Glomerular endothelial cell (primary cell): ENCODE measurements around the gene MACROD2. TPM values are rescaled to one million over a fixed set of nuclear protein-coding genes. Genes with fewer than 3 reads are reported as not detected.

ENCODE experiments used
- DNase-seq: peaks from one replicate; pipeline ENCODE4 v3.0.0-alpha.2; 2011; ENCODE audit warnings: low read depth, low spot score; ENCODE audit errors: extremely low read depth
- total RNA-seq: library from RNA; depleted of rRNA; stranded (reverse); fragments of >200 nt; gene quantifications from 2 replicates; pipeline ENCODE4 v1.2.3, GENCODE V29; 2015

MACROD2 gene
- total RNA-seq, 1 donor from 2014 or later, result 0.76 TPM

DNA sequence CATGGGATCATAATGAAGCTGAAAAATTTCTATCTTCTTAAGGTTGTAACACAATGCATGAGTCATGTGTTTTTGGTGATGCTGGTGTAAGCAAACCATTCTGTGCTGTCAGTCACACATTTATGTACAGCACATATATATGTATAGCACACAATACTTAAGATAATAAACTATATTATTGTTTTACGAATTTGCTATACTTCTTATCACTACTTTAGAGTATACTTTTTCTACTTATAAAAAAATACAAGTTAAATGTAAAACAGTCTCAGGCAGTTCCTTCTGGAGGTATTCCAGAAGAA, 1262.2 kb downstream of the MACROD2 start:
- no peak for DNase-seq

DNA sequence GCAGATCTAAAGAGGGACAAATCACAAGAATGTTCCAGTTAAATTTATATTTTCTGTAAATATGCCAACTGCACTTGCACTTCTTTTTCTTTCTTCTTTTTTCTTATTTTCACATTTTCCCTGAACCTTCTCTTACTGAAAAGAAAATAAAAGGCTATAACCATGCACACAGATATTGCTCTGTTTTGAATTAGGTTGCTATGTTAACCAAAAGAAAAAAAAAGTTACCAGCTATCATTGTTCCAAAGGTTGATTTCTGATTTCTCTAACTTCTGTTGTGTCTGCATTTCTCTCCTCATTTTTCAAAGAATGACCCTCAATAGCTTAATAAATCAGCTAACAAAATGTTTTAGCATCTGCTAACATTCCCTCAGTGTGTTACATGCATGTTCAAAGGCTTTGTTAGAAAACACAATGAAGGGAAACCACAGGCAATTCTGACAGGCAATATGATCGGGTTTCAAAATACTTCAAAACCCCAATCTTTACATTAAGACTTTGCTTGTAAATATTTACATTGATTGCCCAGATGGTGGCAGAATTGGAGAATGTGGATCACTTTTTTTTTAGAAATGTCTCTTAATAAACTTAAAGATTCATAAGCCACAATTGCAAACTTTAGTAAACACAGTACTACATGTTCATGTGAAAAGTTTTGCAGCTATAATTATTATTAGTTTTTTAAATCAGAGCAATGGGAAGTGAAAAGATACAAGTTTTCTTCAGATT, 1270.4 kb downstream of the MACROD2 start:
- DNase-seq, result no peak

GRCh38 chr20:15267935-15268334, 1272.6 kb downstream of the MACROD2 start:
- no peak for DNase-seq

GRCh38 chr20:15278041-15278440, 1282.7 kb downstream of the MACROD2 start:
- DNase-seq, result no peak

DNA sequence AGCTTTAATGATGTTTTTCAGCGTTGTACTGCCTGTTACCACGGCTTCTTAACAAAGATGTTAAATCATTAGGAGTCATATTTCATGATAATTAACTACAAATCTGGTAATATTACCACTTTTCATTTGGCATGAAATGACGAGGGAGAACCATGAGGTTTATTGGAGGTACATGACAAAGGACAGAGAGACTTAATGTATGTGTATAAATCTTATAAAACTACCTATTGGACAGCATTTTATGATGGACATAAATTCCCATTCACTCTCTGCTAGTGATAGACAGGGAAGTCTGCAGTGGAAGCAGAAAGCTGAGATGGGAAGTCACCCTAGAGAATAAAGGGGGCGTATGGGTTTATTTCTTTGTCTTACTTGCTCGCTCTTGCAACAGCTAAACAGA, 1292.0 kb downstream of the MACROD2 start:
- DNase-seq, result no peak

DNA sequence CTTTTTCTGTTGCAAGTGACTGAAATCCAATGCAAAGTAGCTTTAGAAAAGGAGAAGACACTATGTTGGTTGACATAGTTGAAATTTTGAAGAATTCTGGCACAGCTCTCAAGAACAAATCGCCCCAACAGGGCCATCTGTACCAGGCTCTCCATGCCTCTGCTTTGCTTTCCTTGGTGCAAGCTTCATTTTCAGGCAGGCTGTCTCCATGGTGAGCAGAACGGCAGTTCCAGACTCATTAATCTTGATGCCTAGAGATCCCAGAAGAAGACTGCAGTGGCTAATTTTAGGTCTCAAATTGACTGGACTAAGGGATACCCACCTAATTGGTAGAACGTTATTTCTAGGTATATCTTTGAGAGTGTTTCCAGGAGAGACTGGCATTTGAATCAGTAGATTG, 1292.8 kb downstream of the MACROD2 start:
- no peak for DNase-seq

DNA sequence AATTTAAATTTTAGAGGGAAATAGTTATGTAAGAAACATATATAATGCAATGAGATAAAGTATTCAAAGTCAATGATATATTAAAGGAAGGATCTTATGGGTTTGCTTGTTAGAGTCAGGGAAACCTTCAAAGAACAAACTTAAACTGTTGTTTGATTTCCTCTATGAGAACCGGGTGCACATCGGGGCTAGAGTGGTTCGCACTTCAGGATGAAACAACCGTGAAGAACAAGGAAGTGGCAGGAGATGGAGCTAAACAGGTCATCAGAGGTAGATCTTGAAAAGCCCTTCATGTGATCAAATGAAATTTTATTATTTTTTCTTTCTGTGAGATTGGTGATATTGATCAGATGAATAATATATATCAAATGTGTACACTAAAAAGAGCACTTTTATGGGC, 1294.0 kb downstream of the MACROD2 start:
- no peak for DNase-seq

- DNase-seq, result no peak
Measured at GRCh38 chr20:15292405-15292804, 1297.1 kb downstream of the MACROD2 start.

GRCh38 chr20:15296422-15296821, 1301.1 kb downstream of the MACROD2 start:
- DNase-seq, result no peak

- no peak for DNase-seq
Measured at GRCh38 chr20:15297059-15297875, 1302.0 kb downstream of the MACROD2 start.

DNA sequence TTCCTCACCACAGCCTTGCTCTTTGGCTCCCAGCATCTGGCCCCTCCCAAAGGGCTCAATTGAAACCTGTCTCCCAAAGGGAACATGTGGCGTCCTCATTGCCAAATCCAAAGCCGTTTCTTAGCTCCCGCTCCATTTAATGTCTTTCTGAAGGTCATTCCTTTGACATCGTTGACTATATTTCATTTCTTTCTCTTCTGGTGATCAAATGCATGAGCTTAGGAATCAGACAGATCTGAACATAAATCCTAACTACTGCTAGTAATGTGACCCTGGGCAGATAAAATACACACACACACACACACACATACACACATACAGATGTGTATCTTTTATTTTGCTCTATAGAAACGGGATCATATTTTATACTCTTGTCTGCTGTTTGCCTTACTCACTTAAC, 1306.8 kb downstream of the MACROD2 start:
- DNase-seq, result no peak

DNA sequence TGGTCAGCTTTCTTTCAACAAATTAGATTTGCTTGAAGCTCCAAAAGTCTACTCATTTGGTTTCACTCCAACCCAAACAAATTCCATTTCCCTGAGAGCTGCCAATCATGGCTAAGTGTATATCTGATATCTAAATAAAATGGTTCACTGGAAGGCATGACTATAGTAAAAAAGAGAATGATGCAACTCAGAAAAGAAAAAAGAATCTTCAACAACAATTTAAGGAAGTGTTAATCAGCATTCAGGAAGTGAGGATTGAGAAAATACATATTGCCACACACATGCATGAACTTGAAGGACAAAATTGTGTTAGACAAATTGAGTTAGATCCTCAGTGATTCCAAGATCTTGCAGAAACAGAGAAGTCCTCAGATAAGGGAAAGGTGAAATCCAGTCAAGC, 1315.0 kb downstream of the MACROD2 start:
- DNase-seq, result no peak

- DNase-seq, result no peak
Measured at GRCh38 chr20:15316556-15316955, 1321.2 kb downstream of the MACROD2 start.

GRCh38 chr20:15317546-15318232, 1322.4 kb downstream of the MACROD2 start:
- DNase-seq, result no peak

GRCh38 chr20:15318682-15319081, 1323.4 kb downstream of the MACROD2 start:
- DNase-seq, result no peak

DNA sequence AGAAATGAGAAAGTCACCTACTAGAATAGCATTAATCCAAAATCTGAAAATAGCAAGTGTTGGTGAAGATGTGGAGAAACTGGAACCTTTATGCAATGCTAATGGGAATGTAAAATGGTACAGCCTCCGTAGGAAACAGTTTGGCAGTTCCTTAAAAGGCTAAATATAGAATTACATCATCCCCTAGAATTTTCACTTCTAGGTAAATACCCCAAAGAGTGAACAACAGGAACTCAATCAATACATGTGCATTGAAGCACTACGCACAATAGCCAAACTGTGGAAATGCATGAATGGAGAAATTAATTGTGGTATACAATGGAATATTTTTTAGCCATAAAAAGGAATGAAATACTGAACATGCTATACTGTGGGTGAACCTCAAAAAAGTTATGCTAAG, 1324.1 kb downstream of the MACROD2 start:
- DNase-seq, result no peak

DNA sequence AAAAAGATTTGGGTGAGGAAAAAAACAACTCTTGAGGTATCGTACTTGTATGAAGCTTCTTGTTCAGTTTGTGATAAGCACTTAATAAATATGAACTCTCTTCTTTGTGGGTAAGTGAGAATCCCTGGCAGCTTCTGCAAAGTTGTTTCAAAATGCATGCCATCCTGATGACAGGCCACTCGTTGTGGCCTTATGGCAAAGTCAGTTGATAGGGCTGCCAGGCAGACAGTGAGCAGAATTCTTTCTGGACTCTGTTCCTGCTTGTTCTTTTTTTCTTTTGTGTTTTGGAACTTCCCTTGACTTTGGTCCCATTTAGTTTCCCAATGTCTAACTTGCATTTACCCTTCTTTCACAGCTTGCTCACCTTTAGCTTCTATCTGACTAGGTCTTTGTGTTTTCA, 1325.6 kb downstream of the MACROD2 start:
- DNase-seq, result no peak

DNA sequence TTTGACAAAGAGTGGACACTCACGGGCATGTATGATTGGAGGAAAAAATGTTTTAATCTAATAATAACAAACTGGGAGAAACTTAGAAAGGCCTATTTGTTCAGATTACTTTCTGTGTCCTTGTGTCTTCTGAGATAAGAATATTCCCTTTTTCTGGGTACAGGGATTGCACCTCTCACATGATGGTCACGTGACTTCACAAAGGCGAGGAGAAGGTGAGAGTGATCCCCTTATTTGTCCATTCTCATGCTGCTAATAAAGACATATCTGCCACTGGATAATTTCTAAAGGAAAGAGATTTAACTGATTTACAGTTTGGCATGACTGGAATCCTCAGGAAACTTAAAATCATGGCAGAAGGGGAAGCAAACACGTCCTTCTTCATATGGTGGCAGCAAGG, 1331.8 kb downstream of the MACROD2 start:
- DNase-seq, result no peak

GRCh38 chr20:15328084-15328483, 1332.8 kb downstream of the MACROD2 start:
- DNase-seq, result no peak

- no peak for DNase-seq
Measured at GRCh38 chr20:15332711-15333160, 1337.4 kb downstream of the MACROD2 start.

GRCh38 chr20:15333170-15333569, 1337.9 kb downstream of the MACROD2 start:
- no peak for DNase-seq

GRCh38 chr20:15336011-15336410, 1340.7 kb downstream of the MACROD2 start:
- no peak for DNase-seq
